RPMI8226 (cell line): ENCODE data around the gene CD8A.
"Not testable (repeated sequence)": the region's sequence is repeated elsewhere in the genome, so short reads cannot be mapped to it uniquely, and the experiment has no call there.

Experiments
- DNase-seq: peaks from one replicate; pipeline ENCODE4 v3.0.0-alpha.2; 2015

CD8A gene

GRCh38 chr2:86790676-86791572 lies at the start of gene CD8A:
TSS of gene CD8A (minus strand) at chr2:86790913. CDS start at chr2:86790825, 88 bp downstream.
- DNase-seq, result no peak

GRCh38 chr2:86839871-86840548 lies 49.3 kb upstream of the CD8A start:
- DNase-seq, result peak; percentile 95

- DNase-seq, result peak; percentile 77
Observed at GRCh38 chr2:86839455-86839854, 48.7 kb upstream of the CD8A start.

- not testable (repeated sequence) for DNase-seq
Observed at GRCh38 chr2:86837714-86838113, 47.0 kb upstream of the CD8A start.

GRCh38 chr2:86836915-86837695 lies 46.4 kb upstream of the CD8A start:
- not testable (repeated sequence) for DNase-seq

GRCh38 chr2:86835548-86835889 lies 44.8 kb upstream of the CD8A start:
- DNase-seq, result not testable (repeated sequence)

- DNase-seq, result no peak
Observed at GRCh38 chr2:86833315-86833714, 42.6 kb upstream of the CD8A start.

- DNase-seq, result no peak
Observed at GRCh38 chr2:86832334-86833096, 41.8 kb upstream of the CD8A start.

- DNase-seq, result peak; percentile 32
Observed at GRCh38 chr2:86831537-86831936, 40.8 kb upstream of the CD8A start.

- no peak for DNase-seq
Observed at GRCh38 chr2:86826951-86827350, 36.2 kb upstream of the CD8A start.

- DNase-seq, result no peak
Observed at GRCh38 chr2:86825693-86826381, 35.1 kb upstream of the CD8A start.

GRCh38 chr2:86825036-86825692 lies 34.5 kb upstream of the CD8A start:
- DNase-seq, result no peak

- no peak for DNase-seq
Observed at GRCh38 chr2:86822668-86823345, 32.1 kb upstream of the CD8A start.

GRCh38 chr2:86821842-86822241 lies 31.1 kb upstream of the CD8A start:
- no peak for DNase-seq

GRCh38 chr2:86821306-86821705 lies 30.6 kb upstream of the CD8A start:
- DNase-seq, result no peak

- no peak for DNase-seq
Observed at GRCh38 chr2:86818957-86819356, 28.2 kb upstream of the CD8A start.

- no peak for DNase-seq
Observed at GRCh38 chr2:86818114-86818801, 27.5 kb upstream of the CD8A start.

- DNase-seq, result no peak
Observed at GRCh38 chr2:86815611-86816010, 24.9 kb upstream of the CD8A start.

- no peak for DNase-seq
Observed at GRCh38 chr2:86809481-86810121, 18.9 kb upstream of the CD8A start.
